ENCODE results near the gene UMPS.

- TF ChIP-seq NFRKB (IDR thresholded peaks at IDR 0.05) (no peak), SP1 (IDR thresholded peaks at IDR 0.05) (no peak), HDGF (IDR thresholded peaks at IDR 0.05; ENCODE audit: borderline replicate concordance) (no peak), ZNF384 (IDR thresholded peaks at IDR 0.05) (no peak), FOXA1 (IDR thresholded peaks at IDR 0.05) (no peak), FOXK2 (IDR thresholded peaks at IDR 0.05) (no peak), FOXM1 (IDR thresholded peaks at IDR 0.05; ENCODE audit: borderline replicate concordance) (no peak), PKNOX1 (IDR thresholded peaks at IDR 0.05) (no peak), ELF4 (IDR thresholded peaks at IDR 0.05) (no peak), TARDBP (IDR thresholded peaks at IDR 0.05) (no peak), ARNT (IDR thresholded peaks at IDR 0.05) (no peak), SUZ12 (IDR thresholded peaks at IDR 0.05) (no peak), BHLHE40 (IDR thresholded peaks at IDR 0.05; ENCODE audit: borderline replicate concordance) (no peak)
Observed at GRCh38 chr3:124791142-124791541, 60.9 kb downstream of the UMPS start.

All from HEK293T (cell line).